HL-60 (cell line): ENCODE data around the gene RSF1.

ENCODE experiments used
- POLR2AphosphoS5 ChIP-seq: IDR thresholded peaks from 2 replicates; pipeline ENCODE4 v1.6.1; 2012; ENCODE audit warnings: low read depth
- REST ChIP-seq: IDR thresholded peaks from 2 replicates; pipeline ENCODE4 v1.6.1; 2012; ENCODE audit warnings: low read depth; ENCODE audit not compliant: insufficient replicate concordance
- SPI1 ChIP-seq: IDR thresholded peaks from 2 replicates; pipeline ENCODE4 v1.6.1; 2012; ENCODE audit warnings: low read depth, mild to moderate bottlenecking, borderline replicate concordance
- TF ChIP-seq, protein P1 (sequence below): IDR thresholded peaks from one replicate; pipeline ENCODE4 v1.5.1; 2011; ENCODE audit warnings: low read length, control low read depth, inconsistent platforms; ENCODE audit not compliant: insufficient read depth

- TF ChIP-seq SPI1 (no peak), POLR2AphosphoS5 (no peak), REST (no peak)
- TF ChIP-seq, protein P1, sequence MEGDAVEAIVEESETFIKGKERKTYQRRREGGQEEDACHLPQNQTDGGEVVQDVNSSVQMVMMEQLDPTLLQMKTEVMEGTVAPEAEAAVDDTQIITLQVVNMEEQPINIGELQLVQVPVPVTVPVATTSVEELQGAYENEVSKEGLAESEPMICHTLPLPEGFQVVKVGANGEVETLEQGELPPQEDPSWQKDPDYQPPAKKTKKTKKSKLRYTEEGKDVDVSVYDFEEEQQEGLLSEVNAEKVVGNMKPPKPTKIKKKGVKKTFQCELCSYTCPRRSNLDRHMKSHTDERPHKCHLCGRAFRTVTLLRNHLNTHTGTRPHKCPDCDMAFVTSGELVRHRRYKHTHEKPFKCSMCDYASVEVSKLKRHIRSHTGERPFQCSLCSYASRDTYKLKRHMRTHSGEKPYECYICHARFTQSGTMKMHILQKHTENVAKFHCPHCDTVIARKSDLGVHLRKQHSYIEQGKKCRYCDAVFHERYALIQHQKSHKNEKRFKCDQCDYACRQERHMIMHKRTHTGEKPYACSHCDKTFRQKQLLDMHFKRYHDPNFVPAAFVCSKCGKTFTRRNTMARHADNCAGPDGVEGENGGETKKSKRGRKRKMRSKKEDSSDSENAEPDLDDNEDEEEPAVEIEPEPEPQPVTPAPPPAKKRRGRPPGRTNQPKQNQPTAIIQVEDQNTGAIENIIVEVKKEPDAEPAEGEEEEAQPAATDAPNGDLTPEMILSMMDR, result no peak
Measured at GRCh38 chr11:77750394-77751156, 69.9 kb downstream of the RSF1 start.
